HEK293 (cell line): ENCODE measurements around the gene PDE4D.

ENCODE experiments used
- CTCF ChIA-PET: fragments of 350-600 bp; formaldehyde crosslinking; extraction: SDS; loops from one replicate; lab custom pipeline; 2021; ENCODE audit warnings: antibody characterized with exemption; lab: Yijun Ruan, JAX
- POLR2A ChIA-PET: fragments of 300-600 bp; formaldehyde crosslinking; extraction: SDS; loops from one replicate; lab custom pipeline; 2020; ENCODE audit warnings: antibody characterized with exemption, inconsistent platforms; lab: Yijun Ruan, JAX
- H3K27ac ChIP-seq: fragments of 200-500 bp; sonication (Bioruptor generic); 2 replicates; pipeline ENCODE4 v1.5.1; 2014; ENCODE audit warnings: low read depth, low read length, control low read depth, inconsistent platforms; ENCODE audit errors: extremely low read depth
- H3K36me3 ChIP-seq, 2 experiments: fragments of 200-500 bp in 1 of 2; sonication (Bioruptor generic) in 1 of 2; 1 replicate in 1 of 2; 2 replicates in 1 of 2; pipeline ENCODE4 v1.5.1; 2014 to 2017; ENCODE audit warnings: inconsistent platforms in 2 of 2, low read length in 2 of 2; ENCODE audit not compliant: control insufficient read depth in 2 of 2, insufficient read depth in 1 of 2
- H3K4me1 ChIP-seq: fragments of 200-500 bp; sonication (Bioruptor generic); 2 replicates; pipeline ENCODE4 v1.5.1; 2014; ENCODE audit warnings: mild to moderate bottlenecking, low read length, inconsistent platforms; ENCODE audit not compliant: control insufficient read depth, insufficient read depth
- H3K4me3 ChIP-seq: 2 replicates; pipeline ENCODE4 v1.5.1; 2011; ENCODE audit warnings: low read depth, mild to moderate bottlenecking, control low read depth, low read length, moderate library complexity
- H3K9me3 ChIP-seq: fragments of 200-500 bp; sonication (Bioruptor generic); 2 replicates; pipeline ENCODE4 v1.5.1; 2014; ENCODE audit warnings: low read depth, low read length, inconsistent platforms; ENCODE audit not compliant: control insufficient read depth, insufficient read depth
- GLIS1 ChIP-seq: fragments of 450-650 bp; formaldehyde crosslinking; IDR thresholded peaks from 2 replicates; pipeline ENCODE4 v1.5.1; 2016; ENCODE audit warnings: missing biosample characterization, missing genetic modification characterization
- IKZF3 ChIP-seq: fragments of 450-650 bp; IDR thresholded peaks from 2 replicates; pipeline ENCODE4 v1.5.0; 2018; ENCODE audit warnings: missing biosample characterization, mild to moderate bottlenecking, missing genetic modification characterization, moderate library complexity
- KLF16 ChIP-seq: fragments of 450-650 bp; formaldehyde crosslinking; IDR thresholded peaks from 2 replicates; pipeline ENCODE4 v1.5.1; 2017; ENCODE audit warnings: missing biosample characterization, missing genetic modification characterization
- KLF7 ChIP-seq: fragments of 450-650 bp; formaldehyde crosslinking; IDR thresholded peaks from 2 replicates; pipeline ENCODE4 v1.5.1; 2016; ENCODE audit warnings: missing biosample characterization, missing genetic modification characterization, borderline replicate concordance
- KLF8 ChIP-seq: fragments of 450-650 bp; formaldehyde crosslinking; IDR thresholded peaks from 2 replicates; pipeline ENCODE4 v1.5.1; 2016; ENCODE audit warnings: missing biosample characterization, missing genetic modification characterization
- OVOL3 ChIP-seq: fragments of 450-650 bp; formaldehyde crosslinking; IDR thresholded peaks from 2 replicates; pipeline ENCODE4 v1.5.1; 2016; ENCODE audit warnings: missing biosample characterization, missing genetic modification characterization
- TCF7L2 ChIP-seq: IDR thresholded peaks from 2 replicates; pipeline ENCODE4 v1.6.1; 2011; ENCODE audit warnings: low read depth, mild to moderate bottlenecking, inconsistent platforms, low read length, moderate library complexity, borderline replicate concordance
- ZBTB1 ChIP-seq: fragments of 450-650 bp; formaldehyde crosslinking; IDR thresholded peaks from 2 replicates; pipeline ENCODE4 v1.5.1; 2016; ENCODE audit warnings: missing biosample characterization, missing genetic modification characterization
- ZBTB21 ChIP-seq: fragments of 450-650 bp; formaldehyde crosslinking; IDR thresholded peaks from 2 replicates; pipeline ENCODE4 v1.5.1; 2017; ENCODE audit warnings: missing biosample characterization, missing genetic modification characterization
- ZBTB44 ChIP-seq: fragments of 450-650 bp; IDR thresholded peaks from 2 replicates; pipeline ENCODE4 v1.5.1; 2018; ENCODE audit warnings: missing biosample characterization, mild to moderate bottlenecking, missing genetic modification characterization
- ZBTB8A ChIP-seq: fragments of 450-650 bp; formaldehyde crosslinking; IDR thresholded peaks from 2 replicates; pipeline ENCODE4 v1.5.1; 2016; ENCODE audit warnings: missing biosample characterization, missing genetic modification characterization
- ZNF112 ChIP-seq: fragments of 450-650 bp; formaldehyde crosslinking; IDR thresholded peaks from 2 replicates; pipeline ENCODE4 v1.5.0; 2017; ENCODE audit warnings: missing biosample characterization, missing genetic modification characterization
- ZNF146 ChIP-seq: fragments of 450-650 bp; formaldehyde crosslinking; IDR thresholded peaks from 2 replicates; pipeline ENCODE4 v1.5.1; 2016; ENCODE audit warnings: missing biosample characterization, missing genetic modification characterization
- ZNF184 ChIP-seq: fragments of 450-650 bp; IDR thresholded peaks from 2 replicates; pipeline ENCODE4 v1.5.1; 2018; ENCODE audit warnings: missing biosample characterization, mild to moderate bottlenecking, missing genetic modification characterization
- ZNF2 ChIP-seq: fragments of 450-650 bp; formaldehyde crosslinking; IDR thresholded peaks from 2 replicates; pipeline ENCODE4 v1.5.1; 2016; ENCODE audit warnings: missing biosample characterization, missing genetic modification characterization
- ZNF341 ChIP-seq: fragments of 450-650 bp; formaldehyde crosslinking; IDR thresholded peaks from 2 replicates; pipeline ENCODE4; 2016; ENCODE audit warnings: low read depth, missing biosample characterization, missing genetic modification characterization
- ZNF544 ChIP-seq: fragments of 450-650 bp; formaldehyde crosslinking; IDR thresholded peaks from 2 replicates; pipeline ENCODE4 v1.5.0; 2017; ENCODE audit warnings: missing biosample characterization, missing genetic modification characterization
- ZNF610 ChIP-seq: fragments of 450-650 bp; formaldehyde crosslinking; IDR thresholded peaks from 2 replicates; pipeline ENCODE4 v1.5.1; 2016; ENCODE audit warnings: missing biosample characterization, missing genetic modification characterization, borderline replicate concordance
- ZNF621 ChIP-seq: fragments of 450-650 bp; formaldehyde crosslinking; IDR thresholded peaks from 2 replicates; pipeline ENCODE4 v1.5.1; 2017; ENCODE audit warnings: missing biosample characterization, missing genetic modification characterization
- ZNF624 ChIP-seq: fragments of 450-650 bp; formaldehyde crosslinking; IDR thresholded peaks from 2 replicates; pipeline ENCODE4 v1.5.1; 2017; ENCODE audit warnings: missing biosample characterization, missing genetic modification characterization
- ZNF664 ChIP-seq: fragments of 450-650 bp; formaldehyde crosslinking; IDR thresholded peaks from 2 replicates; pipeline ENCODE4 v1.5.1; 2016; ENCODE audit warnings: missing biosample characterization, missing genetic modification characterization
- ZNF701 ChIP-seq: fragments of 450-650 bp; formaldehyde crosslinking; IDR thresholded peaks from 2 replicates; pipeline ENCODE4 v1.5.1; 2016; ENCODE audit warnings: missing biosample characterization, missing genetic modification characterization
- ZNF76 ChIP-seq: fragments of 450-650 bp; formaldehyde crosslinking; IDR thresholded peaks from 2 replicates; pipeline ENCODE4; 2016; ENCODE audit warnings: low read depth, missing biosample characterization, missing genetic modification characterization, borderline replicate concordance
- ZNF785 ChIP-seq: fragments of 450-650 bp; formaldehyde crosslinking; IDR thresholded peaks from 2 replicates; pipeline ENCODE4 v1.5.1; 2016; ENCODE audit warnings: missing biosample characterization, missing genetic modification characterization
- ZNF843 ChIP-seq: fragments of 450-650 bp; formaldehyde crosslinking; IDR thresholded peaks from 2 replicates; pipeline ENCODE4 v1.5.1; 2016; ENCODE audit warnings: missing biosample characterization, missing genetic modification characterization
- TF ChIP-seq, protein P1 (sequence below): fragments of 450-650 bp; formaldehyde crosslinking; IDR thresholded peaks from 2 replicates; pipeline ENCODE4 v1.5.1; 2016; ENCODE audit warnings: missing biosample characterization, missing genetic modification characterization
- TF ChIP-seq, protein P2 (sequence below): fragments of 450-650 bp; formaldehyde crosslinking; IDR thresholded peaks from 2 replicates; pipeline ENCODE4 v1.5.1; 2017; ENCODE audit warnings: missing biosample characterization, missing genetic modification characterization

PDE4D gene

DNA sequence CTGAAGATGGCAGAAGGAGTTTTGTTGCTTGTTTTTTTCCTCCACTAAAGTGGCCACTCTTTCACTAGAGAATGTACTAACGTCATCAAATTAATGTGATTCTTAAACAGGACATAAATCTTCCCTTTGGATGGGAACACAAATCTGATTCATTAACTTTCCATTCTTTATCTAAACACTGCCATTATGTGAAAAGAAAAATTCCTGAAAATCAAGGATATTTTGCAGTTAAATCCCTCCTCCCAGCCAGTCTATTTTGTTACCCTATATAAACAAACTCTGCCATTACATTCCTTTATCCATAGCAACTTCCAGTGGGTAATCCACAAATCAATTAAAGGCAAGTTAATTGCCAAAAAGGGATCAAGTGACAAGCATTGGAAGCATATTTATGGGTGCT is 546.5 kb downstream of the PDE4D start (continued):
- TF ChIP-seq ZNF624 = no peak
- no peak for TF ChIP-seq ZNF112 (tag by site-specific recombination)
- TF ChIP-seq, protein P1, sequence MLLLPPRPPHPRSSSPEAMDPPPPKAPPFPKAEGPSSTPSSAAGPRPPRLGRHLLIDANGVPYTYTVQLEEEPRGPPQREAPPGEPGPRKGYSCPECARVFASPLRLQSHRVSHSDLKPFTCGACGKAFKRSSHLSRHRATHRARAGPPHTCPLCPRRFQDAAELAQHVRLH (tag by site-specific recombination) = no peak
- TF ChIP-seq KLF16 = no peak
- TF ChIP-seq OVOL3 (tag by site-specific recombination) = no peak
- TF ChIP-seq ZNF785 = no peak

DNA sequence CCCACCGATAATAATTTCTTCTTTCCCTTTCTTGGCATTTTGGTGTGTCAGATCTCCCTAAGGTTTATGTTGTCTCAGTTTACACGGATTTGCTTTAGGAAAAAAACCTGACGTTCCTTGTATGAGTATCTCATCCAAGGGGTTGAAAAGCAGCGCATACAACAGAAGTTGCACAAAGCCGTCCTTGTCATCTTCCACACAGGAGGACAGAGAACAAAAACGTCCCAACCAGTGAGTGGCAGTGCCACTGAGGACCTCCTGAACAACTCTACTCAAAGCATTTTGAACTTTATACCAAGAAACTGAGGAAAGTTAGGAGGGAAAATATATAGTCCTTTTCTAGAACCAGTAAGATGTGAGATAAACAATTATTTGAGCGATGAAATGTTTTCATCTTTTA is 547.0 kb downstream of the PDE4D start:
- peaks cover 25% of the 10 kb centered on the region for H3K4me1 ChIP-seq
- ChIA-PET CTCF (interaction anchor here (0.7 kb wide), 1 partner anchor 129 kb away, joined by 3 read pairs; no protein-coding TSS in a partner anchor), POLR2A (no interaction called here)
- H3K9me3 ChIP-seq = no peaks in the 10 kb centered on the region
- H3K4me3 ChIP-seq = no peak overlapping the region
- TF ChIP-seq ZNF146 (tag by site-specific recombination) (no peak), ZNF184 (tag by site-specific recombination) (no peak), ZNF341 (tag by site-specific recombination) (no peak), ZNF664 (tag by site-specific recombination) (peak; percentile 65; the same call in 1 of the 2 replicates), ZNF701 (tag by site-specific recombination) (no peak), ZNF2 (tag by site-specific recombination) (0 out of 2 replicates have a peak, but pooled peaks have one; percentile 16)
- no peaks in the 10 kb centered on the region for H3K36me3 ChIP-seq
- peak overlapping the region; percentile 32; the same call in 1 of the 2 replicates for H3K27ac ChIP-seq

DNA sequence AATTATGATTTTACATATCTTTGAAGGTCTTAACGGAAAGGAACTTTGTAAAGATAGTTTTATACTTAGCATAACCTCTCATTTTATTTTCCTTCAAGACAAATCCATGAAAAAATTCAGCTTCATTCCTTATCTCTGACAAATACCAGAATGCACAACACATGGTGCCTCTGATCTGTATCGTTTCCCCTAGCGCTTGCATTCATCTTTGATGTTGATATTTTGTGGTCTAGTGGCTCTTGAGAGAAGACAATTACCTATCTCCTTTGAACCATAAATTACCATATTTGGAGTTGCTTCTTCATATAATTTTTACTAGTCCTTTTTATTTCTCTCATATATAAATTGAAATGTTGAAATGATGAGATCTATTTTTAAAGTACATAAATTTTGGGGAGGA is 551.3 kb downstream of the PDE4D start:
- H3K4me3 ChIP-seq = no peak overlapping the region
- no peaks in the 10 kb centered on the region for H3K36me3 ChIP-seq
- no peak for TF ChIP-seq GLIS1 (tag by site-specific recombination)
- peak; percentile 52; the same call in 1 of the 2 replicates for TF ChIP-seq TCF7L2
- no peak for TF ChIP-seq ZNF544 (tag by site-specific recombination)
- H3K27ac ChIP-seq = no peak overlapping the region
- ChIA-PET CTCF (interaction anchor here (0.5 to 1.3 kb wide), 6 partner anchors 9 to 444 kb away, joined by 3 to 5 read pairs (median 3); no protein-coding TSS in a partner anchor), POLR2A (no interaction called here)
- H3K4me1 ChIP-seq = peaks cover 20% of the 10 kb centered on the region; the same call in 1 of the 2 replicates
- no peaks in the 10 kb centered on the region for H3K9me3 ChIP-seq

GRCh38 chr5:59341760-59342159 is 551.8 kb downstream of the PDE4D start:
- no peaks in the 10 kb centered on the region for H3K36me3 ChIP-seq
- ChIA-PET CTCF (interaction anchor here (0.5 to 1.2 kb wide), 3 partner anchors 26 to 444 kb away, joined by 3 read pairs; no protein-coding TSS in a partner anchor), POLR2A (no interaction called here)
- no peak overlapping the region for H3K27ac ChIP-seq
- no peaks in the 10 kb centered on the region for H3K9me3 ChIP-seq
- H3K4me3 ChIP-seq = no peak overlapping the region
- H3K4me1 ChIP-seq = peaks cover 18% of the 10 kb centered on the region; the same call in 1 of the 2 replicates
- TF ChIP-seq ZNF843 (tag by site-specific recombination) = no peak
- TF ChIP-seq IKZF3 = no peak
- peak; percentile 92 for TF ChIP-seq ZNF664 (tag by site-specific recombination)

DNA sequence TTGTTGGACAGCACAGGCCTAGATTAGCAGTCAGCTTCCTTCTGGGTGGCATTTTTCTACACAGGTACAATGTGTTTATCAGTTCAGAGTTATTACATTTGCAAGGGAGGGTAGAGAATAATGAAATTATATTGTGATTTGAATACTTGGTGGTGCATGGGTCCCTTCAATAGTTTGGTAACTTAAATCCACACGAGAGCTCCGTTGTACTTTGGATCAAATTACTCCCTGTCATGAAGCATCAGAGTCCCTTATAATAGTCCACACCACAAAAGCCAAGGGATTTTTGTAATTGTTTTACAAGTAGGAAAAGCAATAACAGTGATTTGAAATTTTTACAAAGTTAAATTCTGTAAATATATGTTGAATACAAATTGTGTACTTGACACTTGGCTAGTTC is 552.4 kb downstream of the PDE4D start:
- H3K9me3 ChIP-seq = no peaks in the 10 kb centered on the region
- H3K4me1 ChIP-seq = peaks cover 12% of the 10 kb centered on the region; the same call in 1 of the 2 replicates
- H3K4me3 ChIP-seq = no peak overlapping the region
- ChIA-PET POLR2A (interaction anchor here (1.1 kb wide), 1 partner anchor 17 kb away, joined by 3 read pairs; no protein-coding TSS in a partner anchor), CTCF (no interaction called here)
- no peak overlapping the region for H3K27ac ChIP-seq
- no peaks in the 10 kb centered on the region for H3K36me3 ChIP-seq
- TF ChIP-seq ZNF610 (tag by site-specific recombination) = no peak
- TF ChIP-seq ZNF76 (tag by site-specific recombination) = no peak
- no peak for TF ChIP-seq ZBTB21
- TF ChIP-seq ZNF621 (tag by site-specific recombination) = no peak
- TF ChIP-seq, protein P2, sequence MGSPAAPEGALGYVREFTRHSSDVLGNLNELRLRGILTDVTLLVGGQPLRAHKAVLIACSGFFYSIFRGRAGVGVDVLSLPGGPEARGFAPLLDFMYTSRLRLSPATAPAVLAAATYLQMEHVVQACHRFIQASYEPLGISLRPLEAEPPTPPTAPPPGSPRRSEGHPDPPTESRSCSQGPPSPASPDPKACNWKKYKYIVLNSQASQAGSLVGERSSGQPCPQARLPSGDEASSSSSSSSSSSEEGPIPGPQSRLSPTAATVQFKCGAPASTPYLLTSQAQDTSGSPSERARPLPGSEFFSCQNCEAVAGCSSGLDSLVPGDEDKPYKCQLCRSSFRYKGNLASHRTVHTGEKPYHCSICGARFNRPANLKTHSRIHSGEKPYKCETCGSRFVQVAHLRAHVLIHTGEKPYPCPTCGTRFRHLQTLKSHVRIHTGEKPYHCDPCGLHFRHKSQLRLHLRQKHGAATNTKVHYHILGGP (tag by site-specific recombination) = no peak
- no peak for TF ChIP-seq KLF8
- TF ChIP-seq ZBTB1 (tag by site-specific recombination) = no peak
- TF ChIP-seq KLF7 (tag by site-specific recombination) = no peak
- TF ChIP-seq ZBTB44 (tag by site-specific recombination) = no peak
- no peak for TF ChIP-seq ZBTB8A
